Ovary (tissue), 9 donors: Measurements from ENCODE around the gene ADCY1. TPM values are rescaled to one million over a fixed set of nuclear protein-coding genes. Genes with fewer than 3 reads are reported as not detected.

Experiments
- DNase-seq, 5 donors: peaks; one replicate each; pipeline ENCODE4 v3.0.0-alpha.2; 2019 to 2020
- H3K27ac ChIP-seq, 2 donors: fragments of 200-600 bp; one replicate each; pipeline versions ENCODE4 v1.5.1 to v1.8.0; 2019 to 2022
- H3K27me3 ChIP-seq: fragments of 200-600 bp; one replicate; pipeline ENCODE4 v1.8.0; 2022
- H3K36me3 ChIP-seq: fragments of 200-600 bp; sonication (generic); one replicate; pipeline ENCODE4 v1.5.1; 2019
- H3K4me1 ChIP-seq: one replicate; pipeline ENCODE4 v1.8.1; 2013; ENCODE audit warnings: mild to moderate bottlenecking, moderate library complexity; ENCODE audit not compliant: insufficient read depth
- H3K4me3 ChIP-seq: fragments of 200-600 bp; sonication (generic); one replicate; pipeline ENCODE4 v1.5.1; 2017
- H3K9me3 ChIP-seq, 2 donors: fragments of 200-600 bp in 1 of 2; sonication (generic) in 1 of 2; one replicate each; pipeline versions ENCODE4 v1.5.1 to v1.8.1; 2013 to 2019; ENCODE audit warnings: mild to moderate bottlenecking in 1 of 2, moderate library complexity in 1 of 2
- EP300 ChIP-seq: sonication (generic); formaldehyde crosslinking; IDR thresholded peaks from one replicate; pipeline ENCODE4 v1.6.1; 2017; ENCODE audit warnings: antibody characterized with exemption
- POLR2A ChIP-seq: fragments of 450-650 bp; IDR thresholded peaks from one replicate; pipeline ENCODE4 v1.6.1; 2017; ENCODE audit warnings: antibody characterized with exemption, mild to moderate bottlenecking, moderate library complexity
- WGBS, 3 donors: extraction: QIAGEN DNeasy Blood & Tissue Kit in 1 of 3; methylation state at CpG; one replicate each; pipeline versions ENCODE4 v1.1.5 to v1.1.7; 2013 to 2017; 5-methylcytosine and 5-hydroxymethylcytosine counted together
- intact Hi-C, 4 donors: fragments of 100-400 bp; cut with DNase I; formaldehyde crosslinking; loops; one replicate each; pipeline versions ENCODE4 v1.11.0 to v1.15.1; 2022 to 2023
- polyA plus RNA-seq, 2 donors: library from polyadenylated mRNA; stranded (reverse); fragments of 200-250 nt in 1 of 2; fragments of 350-450 nt in 1 of 2; fragmentation: Illumina TruSeq in 1 of 2; extraction: RNeasy Lipid Tissue Mini Kit (QIAGEN cat#74804) in 1 of 2; gene quantifications; one replicate each; pipeline ENCODE4 v1.2.3, GENCODE V29; 2013 to 2014
- total RNA-seq, 7 donors: library from RNA; depleted of rRNA in 2 of 7; stranded (reverse); fragments of >200 nt in 2 of 7; fragmentation: NEBNext Ultra II Directional in 3 of 7; extraction: Animal tissue kit (Norgen Biotek cat#: 25700) in 3 of 7; gene quantifications; one replicate each; pipeline versions ENCODE4 v1.1.0 to v1.2.4, GENCODE V29; 2016 to 2023
- TF ChIP-seq, protein P1 (sequence below), 3 donors: fragments of 450-650 bp in 2 of 3; fragments of 200-600 bp in 1 of 3; IDR thresholded peaks; one replicate each; pipeline versions ENCODE4 v1.5.1 to v1.8.0; 2016 to 2022; ENCODE audit warnings: antibody characterized with exemption in 3 of 3, mild to moderate bottlenecking in 1 of 3
- donor health status: DM: no; HTN: no; CAD: no; lungs with moderate emphysema.
- donor health status: DM: no; HTN: no; CAD: no.
- donor health status: Bipolar disorder and iron deficiency.
- donor health status: DM: yes; HTN: yes; CAD: no.
- donor health status: DM: no; HTN: no; CAD: no.
- donor health status: DM: yes; HTN: yes; CAD: no.

ADCY1 gene
- total and polyA plus RNA-seq, 9 donors, result 0.40 to 3.7 (median 1.7) TPM

DNA sequence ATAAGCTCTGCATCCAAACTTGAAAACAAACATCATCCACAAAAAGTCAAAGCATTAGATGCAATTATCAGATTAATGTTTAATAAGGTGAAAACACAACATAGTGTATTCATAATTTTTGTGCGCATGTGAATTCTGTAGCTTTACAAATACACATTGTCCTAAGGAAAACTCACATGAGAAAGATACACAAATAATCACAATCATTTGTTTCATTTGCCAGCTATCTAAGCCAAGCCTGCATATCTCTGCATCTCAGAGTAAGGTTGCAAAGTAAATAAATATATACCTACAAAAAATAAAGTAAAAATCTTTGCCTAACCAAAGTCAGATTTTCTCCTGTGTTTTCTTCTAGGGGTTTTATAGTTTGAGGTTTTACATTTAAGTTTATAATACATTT is 57.4 kb downstream of the ADCY1 start:
- H3K27ac ChIP-seq, result no peak overlapping the region
- H3K27me3 ChIP-seq, result no peaks in the 10 kb centered on the region
- H3K36me3 ChIP-seq, result no peaks in the 10 kb centered on the region
- intact Hi-C loops, result no loop called here
- no peaks in the 10 kb centered on the region for H3K4me1 ChIP-seq
- H3K4me3 ChIP-seq, result no peak overlapping the region
- WGBS, 3 donors, result 99 to 100% (median 100%) methylated on average over 1 of the region's 1 CpG
- DNase-seq, result no peak
- no peak for TF ChIP-seq POLR2A
- TF ChIP-seq, protein P1, sequence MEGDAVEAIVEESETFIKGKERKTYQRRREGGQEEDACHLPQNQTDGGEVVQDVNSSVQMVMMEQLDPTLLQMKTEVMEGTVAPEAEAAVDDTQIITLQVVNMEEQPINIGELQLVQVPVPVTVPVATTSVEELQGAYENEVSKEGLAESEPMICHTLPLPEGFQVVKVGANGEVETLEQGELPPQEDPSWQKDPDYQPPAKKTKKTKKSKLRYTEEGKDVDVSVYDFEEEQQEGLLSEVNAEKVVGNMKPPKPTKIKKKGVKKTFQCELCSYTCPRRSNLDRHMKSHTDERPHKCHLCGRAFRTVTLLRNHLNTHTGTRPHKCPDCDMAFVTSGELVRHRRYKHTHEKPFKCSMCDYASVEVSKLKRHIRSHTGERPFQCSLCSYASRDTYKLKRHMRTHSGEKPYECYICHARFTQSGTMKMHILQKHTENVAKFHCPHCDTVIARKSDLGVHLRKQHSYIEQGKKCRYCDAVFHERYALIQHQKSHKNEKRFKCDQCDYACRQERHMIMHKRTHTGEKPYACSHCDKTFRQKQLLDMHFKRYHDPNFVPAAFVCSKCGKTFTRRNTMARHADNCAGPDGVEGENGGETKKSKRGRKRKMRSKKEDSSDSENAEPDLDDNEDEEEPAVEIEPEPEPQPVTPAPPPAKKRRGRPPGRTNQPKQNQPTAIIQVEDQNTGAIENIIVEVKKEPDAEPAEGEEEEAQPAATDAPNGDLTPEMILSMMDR (IDR thresholded peaks at IDR 0.05), result no peak
- TF ChIP-seq EP300, result no peak
- H3K9me3 ChIP-seq, result no peaks in the 10 kb centered on the region

- TF ChIP-seq POLR2A, result no peak
- TF ChIP-seq EP300, result no peak
- TF ChIP-seq, protein P1 (IDR thresholded peaks at IDR 0.05), result no peak
- intact Hi-C loops, result no loop called here
- Histone ChIP-seq H3K4me3 (no peak overlapping the region), H3K9me3 (no peaks in the 10 kb centered on the region), H3K27ac (no peak overlapping the region), H3K27me3 (no peaks in the 10 kb centered on the region), H3K36me3 (no peaks in the 10 kb centered on the region), H3K4me1 (no peaks in the 10 kb centered on the region)
- WGBS, 3 donors, result 86 to 92% (median 87%) methylated on average over 3 of the region's 3 CpGs
- DNase-seq, result no peak
Measured at GRCh38 chr7:45636733-45637132, 62.6 kb downstream of the ADCY1 start.

GRCh38 chr7:45638916-45639315 is 64.7 kb downstream of the ADCY1 start:
- H3K4me1 ChIP-seq, result no peaks in the 10 kb centered on the region
- no peak overlapping the region for H3K27ac ChIP-seq
- H3K36me3 ChIP-seq, result no peaks in the 10 kb centered on the region
- TF ChIP-seq EP300 (no peak), POLR2A (no peak)
- TF ChIP-seq, protein P1 (IDR thresholded peaks at IDR 0.05), result no peak
- WGBS, 3 donors, result 65 to 80% (median 68%) methylated on average over 2 of the region's 2 CpGs
- no peaks in the 10 kb centered on the region for H3K9me3 ChIP-seq
- intact Hi-C loops, result no loop called here
- DNase-seq, result no peak
- no peak overlapping the region for H3K4me3 ChIP-seq
- H3K27me3 ChIP-seq, result no peaks in the 10 kb centered on the region

DNA sequence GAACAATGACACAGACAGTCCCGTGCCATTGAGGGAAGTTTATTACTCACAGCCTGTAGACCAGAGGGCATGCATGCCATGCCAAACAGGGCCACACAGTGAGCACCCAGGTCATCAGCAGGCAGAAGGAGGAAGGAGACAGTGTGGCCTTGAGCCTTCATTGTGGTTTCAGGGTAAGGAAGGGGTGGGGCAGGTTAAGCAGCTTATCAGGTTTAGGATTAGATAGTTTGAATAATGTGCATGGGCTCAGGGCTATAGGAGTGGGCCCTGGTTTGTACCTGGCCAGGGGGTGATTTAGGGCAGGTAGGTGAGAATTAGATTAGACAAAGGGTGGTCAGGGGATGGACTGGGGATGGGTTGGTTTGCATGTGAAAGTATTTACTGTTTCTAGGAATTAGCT is 67.9 kb downstream of the ADCY1 start:
- no peak overlapping the region for H3K4me3 ChIP-seq
- H3K4me1 ChIP-seq, result no peaks in the 10 kb centered on the region
- no peak overlapping the region for H3K27ac ChIP-seq
- WGBS, 3 donors, result 83 to 90% (median 85%) methylated on average over 1 of the region's 1 CpG
- no peaks in the 10 kb centered on the region for H3K9me3 ChIP-seq
- no peak for DNase-seq
- no peaks in the 10 kb centered on the region for H3K27me3 ChIP-seq
- TF ChIP-seq, protein P1 (IDR thresholded peaks at IDR 0.05), result no peak
- no peak for TF ChIP-seq POLR2A
- TF ChIP-seq EP300, result no peak
- intact Hi-C loops, result no loop called here
- H3K36me3 ChIP-seq, result no peaks in the 10 kb centered on the region

DNA sequence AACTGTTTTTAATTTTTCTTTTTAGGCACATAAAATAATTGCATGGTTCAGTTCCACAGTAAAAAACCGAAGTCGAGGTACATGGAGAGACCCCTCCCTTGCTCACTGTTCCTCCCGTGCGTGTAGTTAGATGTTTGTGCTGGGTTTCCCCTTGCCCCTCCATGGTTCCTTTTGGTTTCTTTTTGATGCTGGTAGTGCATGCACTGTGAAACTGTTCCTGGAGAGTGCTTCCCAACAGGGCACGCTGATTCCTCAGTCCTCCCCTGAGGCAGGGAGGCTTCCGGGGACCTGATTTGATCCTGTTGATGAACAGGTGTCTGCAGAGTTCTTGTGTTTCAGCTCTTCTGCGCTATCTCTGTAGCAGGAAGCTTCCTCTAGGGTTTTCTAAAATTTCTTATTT is 69.5 kb downstream of the ADCY1 start:
- no peaks in the 10 kb centered on the region for H3K4me1 ChIP-seq
- no peak overlapping the region for H3K27ac ChIP-seq
- TF ChIP-seq EP300 (no peak), POLR2A (no peak)
- TF ChIP-seq, protein P1 (IDR thresholded peaks at IDR 0.05), result no peak
- 85 to 90% (median 90%) methylated on average over 7 of the region's 7 CpGs for WGBS, 3 donors
- no peak overlapping the region for H3K4me3 ChIP-seq
- H3K27me3 ChIP-seq, result no peaks in the 10 kb centered on the region
- H3K9me3 ChIP-seq, result no peaks in the 10 kb centered on the region
- H3K36me3 ChIP-seq, result no peaks in the 10 kb centered on the region
- intact Hi-C loops, result no loop called here
- DNase-seq, result no peak
